HG03378 (cell line): ENCODE results near the gene PPP1R9B.

Experiments used
- ATAC-seq: cut with Tn5 transposase; IDR thresholded peaks from one replicate; pipeline ENCODE4 v1.9.1; 2021; ENCODE audit warnings: mild to moderate bottlenecking, moderate library complexity; ENCODE audit not compliant: unreplicated experiment

Gene PPP1R9B

DNA sequence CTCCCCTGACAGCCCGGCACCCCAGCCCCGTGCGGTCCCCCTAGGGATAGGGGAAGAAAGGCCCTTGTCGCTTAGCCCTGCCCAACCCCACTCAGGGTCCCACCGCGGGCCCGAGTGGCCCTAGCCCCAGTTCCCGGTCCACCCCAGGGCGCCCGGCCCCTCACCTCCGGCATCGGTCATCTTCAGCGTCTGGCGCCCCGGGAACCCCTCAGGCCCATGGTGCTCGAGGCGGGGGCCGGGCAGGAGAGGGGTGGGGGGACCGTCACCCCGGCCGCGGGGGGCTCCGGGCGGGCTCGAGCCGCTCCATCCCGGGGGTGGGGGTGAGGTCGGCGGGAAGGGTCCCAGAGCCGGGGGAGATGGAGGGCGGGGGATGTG, 21.1 kb downstream of the PPP1R9B start:
- ATAC-seq: no peak

DNA sequence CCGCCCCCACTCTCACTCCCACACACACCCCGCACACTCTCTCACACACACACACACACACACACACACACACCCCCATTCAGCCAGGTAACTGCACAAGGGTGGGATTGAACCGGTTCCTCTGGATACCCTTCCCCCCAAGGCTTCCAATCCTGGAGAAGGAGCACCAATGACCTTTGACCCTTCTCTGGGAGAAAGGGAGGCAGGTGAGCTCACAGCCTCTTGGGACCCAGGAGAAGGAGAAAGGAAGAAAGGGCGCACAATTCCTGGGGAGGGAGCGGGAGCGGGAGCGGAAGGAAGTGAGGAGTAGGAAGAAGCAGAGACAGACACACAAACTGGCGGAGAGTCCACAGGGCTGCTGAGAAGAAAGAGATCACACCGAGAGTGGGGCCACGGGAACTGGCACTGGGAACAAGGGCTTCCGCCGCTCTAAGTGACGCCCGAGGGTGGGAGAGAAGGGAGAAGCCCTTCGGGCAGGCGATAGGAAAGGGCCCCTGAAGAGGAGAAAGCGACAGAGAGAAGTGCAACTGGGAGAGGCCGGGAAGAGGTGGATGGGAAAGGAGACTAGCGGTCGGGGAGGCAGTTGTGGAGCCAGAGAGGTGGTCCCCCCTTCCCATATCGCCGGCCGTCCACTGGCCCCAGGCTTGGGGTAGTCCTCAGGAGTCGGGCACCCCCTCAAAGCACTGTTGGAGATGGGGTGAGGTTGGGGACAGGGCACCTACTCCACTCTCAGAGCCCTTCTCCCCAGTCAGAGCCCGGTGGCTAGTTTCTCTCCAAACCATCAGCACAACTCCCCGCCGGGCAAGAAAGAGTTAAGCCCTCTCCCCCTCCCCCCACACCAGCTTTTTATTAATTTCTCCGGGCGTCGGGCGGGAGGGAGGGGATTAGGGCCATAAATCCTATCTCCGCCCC, 21.8 kb downstream of the PPP1R9B start:
- no peak for ATAC-seq

DNA sequence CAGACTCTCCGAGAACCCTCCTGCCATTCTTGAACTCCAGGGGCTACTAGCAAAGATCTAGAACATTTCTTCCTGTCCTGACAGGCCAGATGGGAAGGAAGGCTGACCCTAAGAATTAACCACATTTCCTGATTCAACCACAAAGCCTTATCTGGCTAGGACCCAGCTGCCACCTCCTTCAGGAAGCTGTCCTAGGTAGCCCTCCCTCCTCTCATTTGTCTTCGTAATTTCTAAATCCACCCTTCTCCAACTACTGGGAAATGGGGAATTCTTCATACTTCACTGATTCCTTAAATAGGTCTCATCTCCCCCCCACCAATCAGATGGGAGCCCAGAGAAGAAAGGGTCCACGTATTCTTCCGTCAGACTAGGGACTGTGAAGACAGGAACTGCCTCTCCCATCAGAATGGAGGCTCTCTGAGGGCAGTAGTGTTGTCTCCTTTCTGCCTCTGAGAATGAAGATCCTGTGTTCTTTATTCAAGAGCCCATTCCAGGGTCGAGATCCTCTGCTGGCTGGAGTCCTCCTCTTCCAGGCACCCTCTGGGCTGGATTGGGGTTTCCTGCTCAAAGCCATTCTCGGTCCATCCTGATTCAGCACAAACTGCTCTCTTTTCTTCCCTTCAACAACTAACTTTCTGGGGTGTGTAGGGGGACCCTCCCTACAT, 22.6 kb downstream of the PPP1R9B start:
- no peak for ATAC-seq

DNA sequence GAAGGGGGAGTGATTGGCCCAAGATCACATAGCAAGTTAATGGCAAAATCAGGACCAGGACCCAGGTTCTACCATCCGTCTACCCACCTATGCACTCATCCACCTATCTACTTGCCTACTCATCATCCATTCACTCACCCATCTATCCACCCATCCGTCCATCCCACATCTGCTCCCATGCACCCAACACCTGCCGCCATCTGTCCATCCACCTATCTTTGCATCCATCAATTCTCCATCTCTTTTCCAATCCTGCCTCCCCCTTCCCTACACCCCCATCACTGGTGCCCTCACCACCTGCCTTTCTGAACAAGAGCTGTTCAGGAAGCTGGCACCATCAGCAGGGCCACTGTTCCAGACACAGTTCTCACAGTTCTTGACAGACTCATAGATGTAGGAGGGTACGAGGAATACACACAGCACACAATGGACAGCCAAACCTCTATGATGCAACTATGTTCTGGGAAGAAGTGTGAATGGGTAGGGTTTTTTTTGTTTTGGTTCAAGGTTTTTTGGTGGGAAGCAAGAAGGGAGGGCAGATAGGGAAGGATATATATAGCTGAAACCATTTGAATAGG, 25.0 kb downstream of the PPP1R9B start:
- no peak for ATAC-seq

DNA sequence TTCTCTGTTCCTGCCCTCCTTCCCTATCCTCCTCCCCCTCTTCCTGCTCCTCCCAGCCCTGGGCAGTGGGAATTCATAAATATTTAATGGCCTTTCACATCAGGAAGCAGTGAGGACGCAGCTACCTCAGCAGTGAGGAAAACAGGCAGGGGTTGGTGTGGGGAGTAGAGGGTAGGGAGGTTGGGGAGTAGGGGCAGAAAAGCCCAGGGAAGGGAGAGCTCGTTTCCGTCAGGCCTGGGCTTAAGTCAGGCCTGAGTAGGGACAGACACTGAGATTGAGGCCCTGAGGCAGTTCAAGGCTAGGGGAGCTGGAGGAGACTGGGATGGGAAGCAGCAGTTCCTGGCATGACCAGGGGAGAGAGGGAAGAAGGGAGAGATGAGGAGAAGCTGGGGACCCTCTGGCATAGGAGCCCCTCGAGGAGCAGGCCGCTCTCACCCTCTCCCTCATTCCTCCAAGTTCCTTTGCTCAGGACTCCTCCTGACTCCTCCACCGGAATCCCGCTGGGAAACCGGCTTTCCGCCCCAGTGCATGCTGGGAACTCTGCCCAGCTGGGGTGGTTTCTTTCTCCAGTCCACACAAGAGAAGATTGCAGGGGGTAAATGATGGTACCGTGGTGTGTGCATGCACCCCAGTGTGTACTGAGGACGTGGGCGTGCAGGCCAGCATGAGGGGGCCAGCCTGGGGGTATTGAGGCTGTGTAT, 26.7 kb downstream of the PPP1R9B start:
- no peak for ATAC-seq

DNA sequence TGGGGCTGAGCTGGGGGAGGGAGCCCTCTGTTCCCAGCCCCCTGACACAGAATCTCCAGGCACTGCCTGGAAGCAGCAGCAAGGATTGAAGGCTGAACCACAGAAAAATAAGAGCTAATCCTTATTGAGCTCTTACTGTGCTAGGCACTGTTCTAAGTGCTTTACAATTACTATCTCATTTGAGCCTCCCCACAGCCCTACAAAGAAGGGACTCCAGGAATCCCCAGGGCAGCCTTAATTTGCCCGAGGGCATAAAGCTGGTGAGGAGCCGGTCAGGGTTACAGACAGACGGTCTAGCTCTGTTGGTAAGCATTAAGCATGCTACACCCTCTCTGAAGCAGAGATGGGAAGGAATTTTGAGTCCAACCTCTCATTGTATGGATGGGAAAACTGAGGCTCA, 27.5 kb downstream of the PPP1R9B start:
- no peak for ATAC-seq

DNA sequence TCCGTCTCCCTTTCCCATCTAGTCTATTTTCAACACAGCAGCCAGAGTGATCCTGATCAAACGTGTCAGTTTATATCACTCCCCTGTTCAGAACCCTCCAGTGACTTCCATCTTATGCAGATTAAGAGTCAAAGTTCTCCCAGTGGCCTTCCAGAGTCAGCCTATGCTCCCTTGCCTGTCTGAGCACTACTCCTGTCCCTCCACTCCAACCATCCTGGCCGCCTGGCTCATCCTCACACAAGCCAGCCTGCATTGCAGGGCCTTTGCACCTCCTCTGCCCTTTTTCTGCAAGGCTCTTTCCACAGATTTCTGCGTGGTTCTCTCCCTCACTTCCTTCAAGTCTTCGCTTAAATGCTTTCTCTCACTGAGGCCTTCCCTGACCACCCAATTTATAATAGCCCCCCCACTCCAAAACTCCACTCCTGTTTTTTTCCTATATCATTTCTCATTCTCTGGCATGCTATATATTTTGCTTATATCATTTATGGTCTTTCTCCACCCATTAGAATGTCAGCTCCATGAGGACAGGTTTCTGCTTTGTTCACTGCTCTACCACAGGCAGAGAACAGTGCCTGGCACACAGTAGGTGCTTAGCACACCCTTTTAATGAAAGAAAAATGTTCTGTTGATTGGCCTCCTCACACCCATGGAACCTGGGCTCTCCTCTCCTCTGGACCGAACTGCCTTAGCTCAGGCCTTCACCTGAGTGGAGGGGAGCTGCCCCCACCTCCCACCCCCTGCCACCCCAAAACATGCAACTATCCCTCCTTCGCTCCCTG, 29.8 kb downstream of the PPP1R9B start:
- no peak for ATAC-seq

DNA sequence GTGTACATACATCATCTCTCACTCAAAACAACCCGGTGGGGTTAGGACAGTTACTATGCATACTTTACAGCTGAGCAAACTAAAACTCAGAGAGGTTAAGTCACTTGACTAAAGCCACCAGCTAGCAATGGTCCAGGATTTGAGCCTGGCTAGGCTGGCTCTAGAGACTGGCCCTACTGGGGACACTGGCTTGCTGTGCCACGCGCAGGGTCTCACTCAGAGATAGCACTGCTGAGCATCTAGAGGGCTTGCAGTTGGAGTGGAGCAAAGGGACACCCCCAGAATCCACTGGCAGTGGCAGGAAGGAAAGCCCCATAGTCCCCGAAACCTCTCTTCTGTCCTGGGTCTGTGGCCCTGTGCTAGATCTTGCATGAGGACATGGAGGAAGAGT, 31.7 kb downstream of the PPP1R9B start:
- ATAC-seq: no peak

DNA sequence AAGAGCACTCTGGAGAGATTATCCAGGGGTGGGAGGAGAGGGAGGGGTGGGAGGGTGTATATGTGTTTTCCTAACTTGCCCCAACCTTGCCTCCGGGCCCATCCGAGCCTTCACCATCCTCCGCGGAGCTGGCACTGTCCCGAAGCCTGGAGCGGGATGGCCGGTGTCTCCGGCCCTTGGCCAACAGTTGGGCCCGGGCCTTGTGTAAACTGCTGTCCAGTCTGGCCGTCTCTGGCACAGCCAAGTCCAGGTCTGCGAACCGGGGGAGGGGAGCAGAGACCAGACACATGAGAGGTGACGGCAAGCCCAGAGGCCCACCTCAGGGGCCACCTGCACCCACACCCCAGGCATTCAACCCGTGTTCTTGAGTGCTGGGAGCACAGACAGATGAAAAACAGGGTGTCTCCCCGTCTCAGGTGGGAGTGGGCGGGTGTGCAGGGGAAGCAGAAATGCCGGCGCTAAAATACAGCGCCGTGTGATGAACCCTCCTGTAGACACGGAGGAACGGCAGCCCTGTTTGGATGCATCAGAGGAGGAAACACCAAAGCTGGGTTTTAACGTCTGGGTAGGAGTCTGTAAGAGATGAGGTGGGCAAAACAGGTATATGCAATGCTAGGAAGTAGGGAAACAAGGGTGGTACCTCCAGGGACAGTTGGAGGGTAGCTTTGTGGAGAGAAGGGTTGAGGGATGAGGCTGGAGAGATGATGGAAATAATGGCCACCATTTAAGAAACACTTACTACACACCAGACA, 32.2 kb downstream of the PPP1R9B start:
- no peak for ATAC-seq

DNA sequence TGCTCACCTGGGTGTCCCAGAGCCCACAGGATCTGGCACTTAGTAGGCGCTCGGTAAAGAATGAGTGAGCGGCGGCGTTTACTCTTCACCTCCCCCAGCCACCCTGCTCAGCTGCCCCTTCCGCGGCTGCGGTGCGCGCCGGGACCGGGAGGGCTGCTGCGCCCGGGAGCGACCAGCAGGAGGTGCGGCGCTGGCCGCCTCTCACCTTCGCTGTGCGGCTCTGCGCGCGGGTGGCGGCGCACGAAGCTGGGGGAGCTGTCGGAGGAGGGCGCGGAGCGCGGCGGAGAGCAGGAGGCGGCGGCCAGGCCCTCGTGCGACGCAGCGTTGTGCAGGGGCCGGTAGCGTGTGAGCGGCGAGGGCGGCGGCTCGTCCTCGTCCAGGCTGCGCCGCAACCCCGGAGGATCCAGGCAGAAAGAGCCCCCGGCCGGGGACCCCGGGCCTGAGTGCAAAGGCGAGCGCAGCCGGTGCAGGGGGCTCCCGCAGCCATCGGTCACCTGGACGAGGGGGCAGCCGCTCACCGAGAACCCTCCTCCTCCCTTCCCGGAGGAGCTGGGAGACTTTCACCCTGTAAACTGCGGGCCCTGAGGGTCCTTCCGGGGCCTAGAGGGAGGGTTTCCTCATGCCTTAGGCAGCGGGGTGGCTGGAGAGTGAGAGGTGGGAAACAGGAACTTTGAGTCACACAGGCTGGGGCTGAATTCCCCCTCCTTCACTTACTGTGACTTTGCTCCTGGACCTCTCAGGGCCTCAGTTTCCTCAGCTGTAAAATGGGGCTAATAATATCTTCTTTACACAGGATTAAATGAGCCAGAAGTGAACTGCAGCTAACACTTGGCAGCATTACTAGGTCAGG, 33.0 kb downstream of the PPP1R9B start:
- ATAC-seq: no peak

DNA sequence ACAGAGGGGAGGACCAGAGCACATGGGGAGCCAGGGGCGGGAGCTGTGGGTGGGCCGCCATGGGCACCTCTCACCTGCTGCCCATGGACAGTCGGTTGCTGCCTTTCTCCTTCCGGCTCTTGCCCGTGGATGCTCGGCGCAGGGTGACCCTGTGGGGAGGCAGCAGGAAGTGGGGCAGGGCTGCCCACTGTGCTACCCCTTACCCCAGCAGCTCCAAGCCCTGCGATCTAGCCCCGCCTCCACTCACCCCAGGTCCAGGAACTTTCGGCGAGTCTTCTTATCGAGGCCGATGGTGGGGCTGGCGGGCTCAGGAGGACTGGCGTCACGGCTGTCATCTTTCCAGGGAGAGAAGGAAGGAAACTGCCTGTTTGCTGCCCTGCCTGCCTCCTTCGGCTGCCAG, 34.7 kb downstream of the PPP1R9B start:
- ATAC-seq: no peak

DNA sequence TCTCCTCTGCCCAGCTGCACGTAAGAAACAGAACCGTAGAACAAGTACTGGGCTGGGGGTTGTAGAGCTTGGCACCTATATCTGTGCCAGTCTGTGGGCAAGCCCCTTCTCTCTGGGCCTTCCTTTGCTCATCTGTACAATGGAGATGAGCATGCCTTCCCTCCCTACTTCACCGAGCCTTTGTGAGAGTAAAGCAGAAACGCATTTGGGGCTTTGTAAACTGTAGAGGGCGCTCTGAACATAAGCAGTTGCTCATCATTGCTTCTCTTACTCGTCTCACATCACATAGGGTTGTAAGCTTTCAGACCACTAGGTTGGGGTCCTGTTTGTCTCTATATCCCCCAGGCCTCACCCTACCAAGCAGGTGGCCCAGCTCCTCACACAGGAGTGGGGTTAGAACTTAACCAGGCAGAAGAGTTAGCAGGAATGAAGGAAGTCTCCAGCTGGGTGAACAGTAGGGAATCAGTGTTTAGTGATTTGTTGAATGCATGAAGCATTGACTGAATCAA, 35.6 kb downstream of the PPP1R9B start:
- ATAC-seq: no peak

DNA sequence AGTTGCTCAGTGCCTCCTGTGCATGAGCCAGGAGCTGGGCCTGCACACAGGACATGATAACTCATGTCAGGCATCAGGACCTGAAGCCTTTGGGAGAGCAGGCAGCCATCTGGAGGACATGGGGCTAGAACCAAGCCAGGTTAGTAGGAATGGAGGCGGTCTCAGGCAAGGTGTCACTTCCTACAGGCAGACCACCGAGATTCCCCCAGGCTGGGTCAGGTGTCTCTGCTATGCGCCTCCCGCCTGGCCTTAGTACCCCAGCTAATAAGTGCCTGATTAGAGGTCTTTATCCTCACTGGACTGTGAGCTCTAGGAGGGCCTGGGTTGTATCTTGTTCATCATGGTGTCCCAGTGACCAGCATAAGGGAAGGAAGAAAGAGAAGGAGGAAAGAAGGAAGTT, 36.1 kb downstream of the PPP1R9B start:
- ATAC-seq: no peak

DNA sequence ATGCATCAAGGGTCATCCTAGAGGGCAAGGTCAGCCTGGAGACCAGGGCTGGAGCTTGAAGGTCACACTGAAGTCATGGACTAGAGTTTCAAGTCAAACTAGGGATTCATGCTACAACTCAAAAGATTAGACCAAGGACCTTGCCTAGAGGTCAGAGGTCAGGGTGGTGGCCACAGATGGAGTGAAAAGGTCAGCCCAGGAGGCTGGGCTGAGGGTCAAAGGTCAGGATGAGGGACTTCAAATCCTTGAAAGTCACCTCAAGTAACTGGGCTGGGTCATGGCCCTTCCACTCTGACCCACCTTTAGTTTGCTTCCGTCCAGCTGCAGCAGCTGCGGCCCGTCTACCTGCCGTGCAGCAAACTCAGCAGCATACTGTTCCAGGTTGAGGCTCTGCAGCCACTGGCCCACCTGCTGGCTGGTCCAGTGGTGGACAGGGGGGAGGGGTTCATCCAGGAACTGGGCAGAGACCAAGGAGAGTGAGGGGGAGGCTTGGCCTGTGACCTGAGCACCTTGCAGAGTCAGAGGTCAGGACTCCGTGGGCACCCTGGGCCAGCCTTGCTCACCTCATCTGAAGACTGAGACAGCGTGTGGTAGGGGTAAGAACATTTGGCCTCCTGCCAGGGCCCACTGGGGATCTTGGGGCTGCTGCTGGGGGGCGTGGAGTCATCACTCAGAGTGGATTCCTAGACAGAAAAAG, 36.7 kb downstream of the PPP1R9B start:
- no peak for ATAC-seq

DNA sequence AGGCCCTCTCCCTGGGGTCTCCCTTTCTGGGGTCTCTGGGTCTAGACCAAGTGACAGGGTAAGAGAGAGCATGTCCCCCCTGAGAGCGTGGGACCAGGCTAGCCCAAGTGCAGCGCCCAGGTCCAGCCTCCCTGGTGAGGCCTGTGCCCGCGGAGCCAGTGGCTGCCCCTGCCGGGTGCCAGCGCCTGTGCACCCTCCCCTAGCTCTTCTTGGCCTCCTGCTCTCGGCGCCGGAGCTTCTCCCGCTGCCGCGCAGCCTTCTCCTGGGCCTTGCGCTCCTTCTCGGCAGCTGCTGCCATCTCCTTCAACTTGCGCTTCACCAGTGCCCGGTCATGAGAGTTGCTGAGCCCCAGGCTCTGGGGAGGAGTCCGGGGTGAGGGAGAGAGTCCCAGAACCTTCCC, 37.8 kb downstream of the PPP1R9B start:
- ATAC-seq: no peak

DNA sequence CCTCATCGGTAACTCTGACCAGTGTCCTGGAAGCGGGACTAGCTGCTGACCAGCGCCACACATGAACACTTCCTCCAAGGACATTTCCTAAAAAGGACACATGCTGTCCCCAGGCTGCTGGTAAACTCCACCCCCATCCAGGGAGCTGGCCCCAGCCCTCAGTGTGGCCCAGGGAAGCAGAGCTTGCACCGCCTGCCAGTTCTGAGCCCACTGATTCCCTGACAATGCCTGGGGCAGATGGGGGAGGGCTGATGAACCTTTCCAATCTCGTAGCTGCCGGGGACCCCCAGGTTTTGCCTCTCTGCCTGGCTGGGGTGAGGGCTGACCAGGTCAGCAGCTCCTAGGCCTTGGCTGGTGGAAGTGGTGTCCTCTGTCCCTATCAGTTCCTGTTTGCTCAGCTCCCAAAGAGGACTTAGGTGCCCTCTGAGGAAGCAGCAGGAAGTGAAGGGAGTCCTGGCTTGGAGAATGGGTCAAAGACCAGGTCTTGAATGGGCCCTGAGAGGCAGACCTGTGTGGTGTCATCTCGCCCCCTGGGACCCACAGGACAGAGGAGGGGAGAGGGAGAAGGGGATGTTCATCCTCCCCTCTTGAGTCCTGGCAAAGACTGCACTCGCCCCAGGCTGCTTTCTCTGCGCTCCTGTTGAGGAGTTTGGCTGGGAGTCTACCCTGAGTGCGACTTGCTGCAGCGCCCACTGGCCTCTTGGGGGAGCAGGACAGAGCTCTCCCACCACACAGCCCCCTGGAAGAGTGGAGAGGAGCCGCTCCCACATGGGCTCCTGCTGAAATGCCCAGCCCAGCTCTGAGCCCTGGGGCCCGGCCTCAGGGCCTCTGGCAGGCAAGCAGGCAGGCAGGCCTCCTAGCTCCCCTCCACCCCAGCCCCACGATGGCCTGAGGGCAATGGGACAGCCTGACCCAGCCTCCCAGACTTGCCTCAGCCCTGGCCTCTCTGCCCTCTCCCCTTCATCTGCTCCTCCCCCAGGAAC, 38.5 kb downstream of the PPP1R9B start:
- ATAC-seq: no peak
